ENCODE data around the gene TTC39B.
"Not testable (repeated sequence)": the region's sequence is repeated elsewhere in the genome, so short reads cannot be mapped to it uniquely, and the experiment has no call there.

Gene TTC39B

GRCh38 chr9:15233941-15234490 is 73.0 kb downstream of the TTC39B start:
- H2BK15ac ChIP-seq (ENCODE audit: low read length); H3K4ac ChIP-seq (ENCODE audit: low read length); H3K79me1 ChIP-seq (ENCODE audit: low read depth, low read length); H2BK12ac ChIP-seq (ENCODE audit: low read length); H3K18ac ChIP-seq (ENCODE audit: low read length); H3K9ac ChIP-seq (ENCODE audit: low read depth, low read length, poor library complexity); DNase-seq (ENCODE audit: low spot score); H2AK5ac ChIP-seq (ENCODE audit: low read depth, low read length); H3K27me3 ChIP-seq (ENCODE audit: control insufficient read depth in 3 of 3, insufficient read depth in 3 of 3, low read depth in 1 of 3, low read length in 3 of 3); H3K36me3 ChIP-seq (replicated peaks in 1 of 2; ENCODE audit: control insufficient read depth in 2 of 2, insufficient read depth in 2 of 2, low read length in 2 of 2); H3K4me3 ChIP-seq (ENCODE audit: low read length in 2 of 2); H3K23ac ChIP-seq (ENCODE audit: low read depth, low read length, poor library complexity); H3K9me3 ChIP-seq (replicated peaks in 1 of 2; ENCODE audit: control insufficient read depth in 2 of 2, insufficient read depth in 1 of 2, low read depth in 1 of 2, low read length in 2 of 2); H4K8ac ChIP-seq (ENCODE audit: low read depth, low read length); H2BK5ac ChIP-seq (ENCODE audit: low read length); H3K14ac ChIP-seq (ENCODE audit: low read length); H3K4me1 ChIP-seq (ENCODE audit: control insufficient read depth in 2 of 2, insufficient read depth in 1 of 2, low read depth in 1 of 2, low read length in 2 of 2); H4K91ac ChIP-seq (ENCODE audit: low read depth, low read length, poor library complexity); H3K4me2 ChIP-seq (ENCODE audit: insufficient read depth, low read length, poor library complexity, severe bottlenecking); H3K27ac ChIP-seq (replicated peaks; ENCODE audit: low read length); H2AFZ ChIP-seq (ENCODE audit: low read length); H2BK120ac ChIP-seq (ENCODE audit: low read depth, low read length): not testable (repeated sequence)
- no CpG with 5 or more reads among the region's 41 CpGs for WGBS, 2 donors (ENCODE audit: extremely low coverage in 2 of 2, insufficient read length in 2 of 2, insufficient replicate concordance in 1 of 2)

GRCh38 chr9:15232706-15233280 is 74.2 kb downstream of the TTC39B start:
- H3K9ac ChIP-seq (ENCODE audit: low read depth, low read length, poor library complexity); H4K8ac ChIP-seq (ENCODE audit: low read depth, low read length); H4K91ac ChIP-seq (ENCODE audit: low read depth, low read length, poor library complexity); H2AK5ac ChIP-seq (ENCODE audit: low read depth, low read length); H3K79me1 ChIP-seq (ENCODE audit: low read depth, low read length); H3K9me3 ChIP-seq (replicated peaks in 1 of 2; ENCODE audit: control insufficient read depth in 2 of 2, insufficient read depth in 1 of 2, low read depth in 1 of 2, low read length in 2 of 2); H3K36me3 ChIP-seq (replicated peaks in 1 of 2; ENCODE audit: control insufficient read depth in 2 of 2, insufficient read depth in 2 of 2, low read length in 2 of 2); H3K4me1 ChIP-seq (ENCODE audit: control insufficient read depth in 2 of 2, insufficient read depth in 1 of 2, low read depth in 1 of 2, low read length in 2 of 2); H3K27me3 ChIP-seq (ENCODE audit: control insufficient read depth in 3 of 3, insufficient read depth in 3 of 3, low read depth in 1 of 3, low read length in 3 of 3); H3K18ac ChIP-seq (ENCODE audit: low read length); H3K4me2 ChIP-seq (ENCODE audit: insufficient read depth, low read length, poor library complexity, severe bottlenecking); DNase-seq (ENCODE audit: low spot score); H2BK15ac ChIP-seq (ENCODE audit: low read length); H3K4ac ChIP-seq (ENCODE audit: low read length); H2BK120ac ChIP-seq (ENCODE audit: low read depth, low read length); H3K27ac ChIP-seq (replicated peaks; ENCODE audit: low read length); H3K23ac ChIP-seq (ENCODE audit: low read depth, low read length, poor library complexity); H2AFZ ChIP-seq (ENCODE audit: low read length); H3K14ac ChIP-seq (ENCODE audit: low read length); H2BK5ac ChIP-seq (ENCODE audit: low read length); H2BK12ac ChIP-seq (ENCODE audit: low read length); H3K4me3 ChIP-seq (ENCODE audit: low read length in 2 of 2): not testable (repeated sequence)
- WGBS, 2 donors (ENCODE audit: extremely low coverage in 2 of 2, insufficient read length in 2 of 2, insufficient replicate concordance in 1 of 2) = no CpG with 5 or more reads among the region's 29 CpGs

GRCh38 chr9:15231788-15232635 is 75.0 kb downstream of the TTC39B start:
- no peak overlapping the region for H4K91ac ChIP-seq (ENCODE audit: low read depth, low read length, poor library complexity)

GRCh38 chr9:15229409-15229808 is 77.6 kb downstream of the TTC39B start:
- no peak overlapping the region for H2AK5ac ChIP-seq (ENCODE audit: low read depth, low read length)
- WGBS, 2 donors (ENCODE audit: extremely low coverage in 2 of 2, insufficient read length in 2 of 2, insufficient replicate concordance in 1 of 2) = no CpG with 5 or more reads among the region's 5 CpGs
- H3K23ac ChIP-seq (ENCODE audit: low read depth, low read length, poor library complexity) = no peak overlapping the region
- no peak overlapping the region for H3K14ac ChIP-seq (ENCODE audit: low read length)
- no peaks in the 10 kb centered on the region for H3K9me3 ChIP-seq (replicated peaks in 1 of 2; ENCODE audit: control insufficient read depth in 2 of 2, insufficient read depth in 1 of 2, low read depth in 1 of 2, low read length in 2 of 2)
- H3K4me3 ChIP-seq (ENCODE audit: low read length in 2 of 2) = no peak overlapping the region
- no peaks in the 10 kb centered on the region for H3K4me1 ChIP-seq (ENCODE audit: control insufficient read depth in 2 of 2, insufficient read depth in 1 of 2, low read depth in 1 of 2, low read length in 2 of 2)
- H2BK12ac ChIP-seq (ENCODE audit: low read length) = no peak overlapping the region
- H3K27me3 ChIP-seq (ENCODE audit: control insufficient read depth in 3 of 3, insufficient read depth in 3 of 3, low read depth in 1 of 3, low read length in 3 of 3) = no peaks in the 10 kb centered on the region
- H2BK120ac ChIP-seq (ENCODE audit: low read depth, low read length) = no peak overlapping the region
- H3K27ac ChIP-seq (replicated peaks; ENCODE audit: low read length) = no peak overlapping the region
- DNase-seq (ENCODE audit: low spot score) = no peak
- no peaks in the 10 kb centered on the region for H3K36me3 ChIP-seq (replicated peaks in 1 of 2; ENCODE audit: control insufficient read depth in 2 of 2, insufficient read depth in 2 of 2, low read length in 2 of 2)
- H3K79me1 ChIP-seq (ENCODE audit: low read depth, low read length) = no peaks in the 10 kb centered on the region
- H3K18ac ChIP-seq (ENCODE audit: low read length) = no peak overlapping the region
- H4K91ac ChIP-seq (ENCODE audit: low read depth, low read length, poor library complexity) = no peak overlapping the region
- no peak overlapping the region for H2BK5ac ChIP-seq (ENCODE audit: low read length)
- H2AFZ ChIP-seq (ENCODE audit: low read length) = no peak overlapping the region
- H3K9ac ChIP-seq (ENCODE audit: low read depth, low read length, poor library complexity) = no peak overlapping the region
- H3K4me2 ChIP-seq (ENCODE audit: insufficient read depth, low read length, poor library complexity, severe bottlenecking) = no peak overlapping the region
- H2BK15ac ChIP-seq (ENCODE audit: low read length) = no peak overlapping the region
- H3K4ac ChIP-seq (ENCODE audit: low read length) = no peak overlapping the region
- H4K8ac ChIP-seq (ENCODE audit: low read depth, low read length) = no peak overlapping the region

More at GRCh38 chr9:15231788-15232635, 75.0 kb downstream of the TTC39B start:
- Histone ChIP-seq H3K9me3 (replicated peaks in 1 of 2; ENCODE audit: control insufficient read depth in 2 of 2, insufficient read depth in 1 of 2, low read depth in 1 of 2, low read length in 2 of 2) (peaks cover 0 to 7% of the 10 kb centered on the region in 2 donors), H3K27me3 (ENCODE audit: control insufficient read depth in 3 of 3, insufficient read depth in 3 of 3, low read depth in 1 of 3, low read length in 3 of 3) (no peaks in the 10 kb centered on the region), H3K14ac (ENCODE audit: low read length) (no peak overlapping the region), H3K9ac (ENCODE audit: low read depth, low read length, poor library complexity) (no peak overlapping the region), H3K36me3 (replicated peaks in 1 of 2; ENCODE audit: control insufficient read depth in 2 of 2, insufficient read depth in 2 of 2, low read length in 2 of 2) (no peaks in the 10 kb centered on the region), H3K27ac (replicated peaks; ENCODE audit: low read length) (no peak overlapping the region), H2BK120ac (ENCODE audit: low read depth, low read length) (no peak overlapping the region), H2AFZ (ENCODE audit: low read length) (peak overlapping the region; percentile 69), H3K23ac (ENCODE audit: low read depth, low read length, poor library complexity) (no peak overlapping the region), H4K8ac (ENCODE audit: low read depth, low read length) (no peak overlapping the region), H3K18ac (ENCODE audit: low read length) (no peak overlapping the region), H2BK15ac (ENCODE audit: low read length) (no peak overlapping the region), H2BK5ac (ENCODE audit: low read length) (no peak overlapping the region), H2BK12ac (ENCODE audit: low read length) (no peak overlapping the region), H2AK5ac (ENCODE audit: low read depth, low read length) (no peak overlapping the region), H3K4me2 (ENCODE audit: insufficient read depth, low read length, poor library complexity, severe bottlenecking) (no peak overlapping the region), H3K4ac (ENCODE audit: low read length) (no peak overlapping the region), H3K4me1 (ENCODE audit: control insufficient read depth in 2 of 2, insufficient read depth in 1 of 2, low read depth in 1 of 2, low read length in 2 of 2) (no peaks in the 10 kb centered on the region), H3K4me3 (ENCODE audit: low read length in 2 of 2) (no peak overlapping the region), H3K79me1 (ENCODE audit: low read depth, low read length) (no peaks in the 10 kb centered on the region)
- no peak for DNase-seq (ENCODE audit: low spot score)
- no CpG with 5 or more reads among the region's 13 CpGs for WGBS, 2 donors (ENCODE audit: extremely low coverage in 2 of 2, insufficient read length in 2 of 2, insufficient replicate concordance in 1 of 2)

Data from neuronal stem cell (in vitro differentiated cells).